Smooth muscle cell of the brain vasculature (primary cell): ENCODE data around the gene DLGAP1.
"Not testable (repeated sequence)": the region's sequence is repeated elsewhere in the genome, so short reads cannot be mapped to it uniquely, and the experiment has no call there.

ENCODE experiments used
- DNase-seq: peaks from one replicate; pipeline ENCODE4 v3.0.0-alpha.2; 2012; ENCODE audit warnings: low read depth, low spot score

DLGAP1 gene

DNA sequence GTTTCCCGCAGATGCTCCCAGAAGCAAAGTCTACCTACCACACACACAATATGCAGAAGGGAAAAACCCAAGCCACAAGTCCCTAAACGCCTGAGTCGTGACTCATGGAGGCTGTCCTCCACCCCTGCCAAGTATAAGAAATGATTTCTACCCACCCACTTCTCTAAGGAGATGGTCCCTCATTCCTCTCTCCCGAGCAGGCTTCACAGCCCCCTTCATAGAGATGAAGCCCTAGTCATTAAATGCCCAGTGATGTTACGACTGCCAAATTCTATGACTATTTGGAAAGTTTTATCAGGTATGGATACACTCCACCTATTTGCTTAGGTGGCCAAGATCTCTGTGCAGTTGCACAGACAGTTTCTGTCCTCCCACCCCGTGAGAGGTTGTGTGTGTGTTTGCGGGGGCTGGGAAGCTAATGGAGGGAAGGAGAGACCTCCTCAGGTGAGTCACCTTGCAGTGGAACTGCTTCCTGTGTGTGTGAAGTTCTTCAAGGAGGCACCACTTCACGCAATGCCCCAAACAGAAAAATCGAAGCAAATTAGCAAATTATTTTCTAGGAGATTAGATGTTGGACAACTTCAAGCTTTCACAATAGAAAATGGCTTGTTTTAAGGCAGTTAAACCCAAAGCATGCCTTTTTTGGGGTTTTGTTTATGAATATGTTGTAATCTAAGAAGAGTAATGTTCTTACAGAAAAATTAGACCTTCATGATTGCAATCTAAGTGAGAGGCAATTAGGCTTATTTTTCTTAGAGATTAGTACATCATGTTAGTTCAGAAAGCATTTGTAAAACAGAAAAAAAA is 830.0 kb downstream of the DLGAP1 start:
- DNase-seq, result no peak

DNA sequence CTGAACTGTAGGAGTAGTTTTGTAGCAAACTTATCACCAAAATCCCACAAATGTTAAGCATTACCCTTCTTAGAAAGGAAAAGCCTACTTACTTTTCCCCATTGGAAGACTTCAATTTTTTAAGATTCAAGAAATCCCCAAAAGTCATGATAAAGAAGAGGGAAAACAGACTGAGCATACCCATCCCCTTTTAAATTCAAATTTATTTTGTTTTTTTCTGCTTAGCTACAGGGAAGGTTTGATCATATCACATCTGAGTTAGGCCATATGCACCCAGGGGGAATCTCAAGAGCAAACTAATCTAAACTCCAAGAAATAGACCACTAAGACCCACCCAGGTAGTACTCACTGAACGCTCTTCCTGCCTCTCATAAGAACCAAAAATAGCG is 830.6 kb downstream of the DLGAP1 start:
- no peak for DNase-seq

DNA sequence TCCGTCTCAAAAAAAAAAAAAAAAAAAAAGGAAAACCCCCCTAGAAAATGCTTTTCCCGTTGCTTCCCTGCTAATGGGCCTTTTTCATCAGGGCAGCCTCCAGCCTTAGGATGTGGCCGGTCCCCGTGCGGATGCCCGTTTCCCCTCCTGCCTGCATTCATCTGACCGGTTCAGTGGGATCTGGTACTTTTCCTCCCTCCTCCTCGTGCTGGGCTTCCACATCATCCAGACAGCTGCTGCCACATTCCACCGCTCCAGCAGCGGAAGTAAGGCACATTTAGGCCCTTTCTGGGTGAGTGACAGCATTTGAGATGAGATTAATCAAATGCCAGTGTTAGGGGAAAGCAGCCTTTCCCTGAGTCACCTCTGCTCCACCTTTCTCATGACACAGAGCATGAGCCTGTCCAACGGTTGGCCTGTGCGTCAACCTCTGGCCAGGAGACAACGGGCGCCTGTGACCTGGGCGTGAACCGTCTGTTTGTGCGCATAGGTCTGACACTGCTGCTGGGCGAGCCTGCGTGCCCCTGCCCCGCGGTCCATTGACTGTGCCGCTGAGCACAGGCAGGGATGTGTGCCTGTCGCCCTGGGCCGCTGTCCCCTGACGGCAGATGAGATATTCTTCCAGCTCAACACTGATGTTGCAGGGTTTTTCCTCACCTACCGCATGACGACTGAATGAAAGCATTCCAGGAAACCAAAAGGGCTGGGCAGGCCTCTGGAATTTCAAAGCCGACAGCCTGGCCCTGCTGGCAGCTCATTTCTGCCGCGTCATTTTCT is 831.1 kb downstream of the DLGAP1 start:
- DNase-seq, result no peak

DNA sequence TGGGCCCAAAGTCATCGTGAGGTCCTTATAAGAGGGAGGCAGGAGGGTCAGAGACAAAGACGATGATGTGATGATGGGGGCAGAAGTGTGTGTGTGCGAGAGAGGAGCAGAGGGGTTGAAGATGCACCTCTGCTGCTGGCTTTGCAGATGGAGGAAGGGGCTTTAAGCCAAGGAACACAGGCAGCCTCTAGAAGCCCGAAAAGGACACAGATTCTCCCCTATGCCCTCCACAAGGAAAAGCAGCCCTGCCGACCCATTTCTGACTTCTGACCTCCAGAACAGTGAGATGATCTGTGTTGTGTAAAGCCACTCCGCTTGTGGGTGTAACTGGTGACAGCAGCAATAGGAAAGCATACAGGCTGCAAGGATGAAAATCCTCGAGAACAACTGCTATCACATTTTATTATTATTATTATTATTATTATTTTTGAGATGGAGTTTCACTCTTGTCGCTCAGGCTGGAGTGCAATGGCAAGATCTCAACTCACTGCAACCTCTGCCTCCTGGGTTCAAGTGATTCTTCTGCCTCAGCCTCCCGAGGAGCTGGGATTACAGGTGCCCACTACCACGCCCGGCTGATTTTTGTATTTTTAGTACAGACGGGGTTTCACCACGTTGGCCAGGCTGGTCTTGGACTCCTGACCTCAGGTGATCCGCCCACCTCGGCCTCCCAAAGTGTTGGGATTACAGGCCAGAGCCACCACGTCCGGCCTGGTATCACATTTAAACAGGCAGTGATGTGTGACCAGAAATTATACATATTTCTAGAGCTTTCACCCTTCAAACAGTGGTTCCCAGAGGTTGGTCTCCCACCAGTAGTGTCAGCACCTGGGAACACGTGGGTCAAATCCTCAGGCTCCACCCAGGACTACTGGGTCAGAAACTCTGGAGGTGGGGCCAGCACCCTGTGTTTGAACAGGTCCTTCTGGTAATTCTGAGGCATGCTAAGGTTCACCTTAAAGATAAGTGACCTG is 834.7 kb downstream of the DLGAP1 start:
- no peak for DNase-seq

DNA sequence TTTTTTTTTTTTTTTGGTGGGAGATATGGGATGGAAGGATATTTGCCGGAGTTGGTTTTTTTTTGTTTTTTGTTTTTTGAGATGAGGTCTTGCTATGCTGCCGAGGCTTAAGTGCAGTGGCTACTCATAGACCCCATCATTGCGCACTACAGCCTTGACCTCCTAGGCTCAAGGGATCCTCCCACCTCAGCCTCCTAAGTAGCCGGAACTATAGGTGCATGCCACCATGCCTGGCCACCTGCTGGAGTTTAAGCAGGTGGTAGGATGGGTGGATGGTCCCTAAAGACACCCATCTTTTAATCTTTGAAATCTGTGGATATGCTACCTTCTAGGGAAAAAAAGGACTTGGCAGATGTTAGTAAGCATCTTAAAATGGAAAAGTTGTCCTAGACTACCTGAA is 835.4 kb downstream of the DLGAP1 start:
- DNase-seq, result no peak

DNA sequence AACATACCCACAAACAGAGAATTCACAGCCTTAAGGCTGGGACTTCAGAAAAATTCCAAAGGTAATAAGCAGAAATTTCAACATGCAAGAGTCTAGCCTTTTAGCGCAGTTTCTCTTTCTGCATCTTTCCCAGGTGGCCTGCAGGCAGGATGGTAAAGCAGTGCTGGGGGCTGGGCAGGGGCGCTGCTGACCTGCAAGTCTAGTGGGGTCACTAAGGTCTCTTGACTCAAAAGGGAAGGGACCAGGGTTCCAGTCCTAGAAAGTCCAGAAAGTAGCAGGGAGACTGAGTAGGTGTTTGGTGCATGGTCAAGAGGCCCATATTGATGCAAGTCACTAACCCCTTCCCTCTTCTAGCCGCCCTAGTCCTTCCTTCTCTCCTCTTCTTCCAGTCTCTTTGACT is 835.9 kb downstream of the DLGAP1 start:
- no peak for DNase-seq

GRCh38 chr18:3616744-3617143 is 838.4 kb downstream of the DLGAP1 start:
- no peak for DNase-seq

- DNase-seq, result no peak
Measured at GRCh38 chr18:3616142-3616541, 839.0 kb downstream of the DLGAP1 start.

DNA sequence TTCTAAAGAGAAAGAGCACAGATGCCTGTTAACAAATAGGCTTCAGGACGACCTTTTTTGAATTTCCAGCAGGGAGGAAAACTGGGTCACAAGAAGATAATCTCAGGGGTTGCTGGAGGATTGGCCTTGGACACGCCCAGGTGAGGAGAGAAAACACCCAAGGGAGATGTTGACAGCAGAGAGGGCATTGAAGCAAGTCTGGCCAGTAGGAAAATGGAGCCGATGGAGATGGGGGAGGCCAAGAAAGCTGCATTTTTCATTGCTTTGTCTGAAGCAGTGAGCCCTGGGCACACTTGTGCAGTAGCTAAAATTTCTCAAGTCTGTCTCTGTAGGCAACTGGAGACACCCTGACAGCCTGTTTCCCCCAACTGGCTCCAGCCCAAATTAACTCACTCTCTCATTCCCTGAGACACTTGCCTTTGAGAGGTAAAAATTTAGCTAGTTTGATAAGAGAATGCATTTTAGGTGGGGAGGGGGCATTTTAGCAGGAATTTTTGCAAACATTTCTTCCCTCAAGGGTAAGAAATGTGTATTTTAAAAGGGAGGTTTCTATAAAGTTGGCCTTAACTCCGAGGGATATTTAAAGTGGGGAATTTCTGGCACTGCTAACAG is 839.6 kb downstream of the DLGAP1 start:
- no peak for DNase-seq

DNA sequence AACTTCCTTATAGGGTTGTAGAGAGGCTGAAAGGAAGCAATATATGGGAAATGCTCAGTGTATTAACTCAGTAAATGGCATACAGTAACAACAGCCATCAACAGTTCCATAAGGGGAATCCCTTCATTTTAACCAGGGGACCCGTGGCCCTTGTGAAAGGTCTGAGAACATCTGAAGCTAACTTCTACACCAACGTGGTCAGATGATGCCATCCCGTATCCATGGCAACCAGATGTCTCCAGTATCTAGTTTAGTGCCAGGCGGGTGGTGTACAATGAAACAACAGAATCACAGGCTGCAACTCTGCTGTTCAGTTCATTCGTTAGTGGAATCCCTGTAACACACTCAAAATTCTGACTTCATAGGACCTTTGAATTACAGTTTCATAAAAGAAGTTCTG is 842.8 kb downstream of the DLGAP1 start:
- no peak for DNase-seq

- DNase-seq, result no peak
Measured at GRCh38 chr18:3611313-3612090, 843.6 kb downstream of the DLGAP1 start.

- no peak for DNase-seq
Measured at GRCh38 chr18:3610813-3611212, 844.3 kb downstream of the DLGAP1 start.

DNA sequence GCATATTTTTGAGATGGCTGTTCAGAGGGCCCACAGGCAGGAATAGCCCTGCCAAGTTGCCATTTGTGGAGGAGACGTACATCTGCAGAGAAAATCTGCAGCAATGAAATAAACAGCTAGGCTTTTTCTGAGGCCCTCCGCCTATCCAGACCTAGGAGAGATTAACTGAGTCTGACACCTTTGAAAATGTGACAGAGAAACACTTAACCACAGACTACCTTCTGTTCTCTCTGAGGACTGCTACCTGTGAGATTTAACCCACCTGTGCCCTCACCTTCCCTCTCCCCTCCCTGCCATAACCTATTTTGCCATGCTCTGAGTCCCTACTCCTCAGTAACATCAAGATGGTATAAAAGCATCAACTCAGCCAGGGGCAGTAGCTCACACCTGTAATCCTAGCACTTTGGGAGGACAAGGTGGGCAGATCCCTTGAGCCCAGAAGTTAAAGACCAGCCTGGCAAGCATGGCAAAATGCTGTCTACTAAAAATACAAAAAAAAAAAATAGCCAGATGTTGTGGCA is 844.9 kb downstream of the DLGAP1 start:
- DNase-seq, result no peak

DNA sequence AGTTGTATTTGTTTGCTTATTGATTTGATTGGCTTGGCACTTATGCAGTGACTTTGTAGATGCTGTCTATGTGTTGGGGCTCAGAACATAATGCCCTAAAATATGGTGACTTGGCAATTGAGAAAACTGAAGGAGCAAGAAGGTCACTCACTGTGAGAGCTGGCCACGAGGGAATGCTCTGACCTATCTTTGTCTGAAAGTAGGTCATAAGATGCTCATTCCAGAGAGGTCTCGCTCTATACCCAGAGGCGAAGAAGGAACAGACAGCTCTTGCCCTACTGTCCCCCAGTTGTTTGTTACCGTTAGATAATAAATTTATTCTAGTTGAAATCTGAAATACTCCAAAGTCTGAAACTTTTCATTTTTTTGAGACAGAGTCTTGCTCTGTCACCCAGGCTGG is 846.6 kb downstream of the DLGAP1 start:
- DNase-seq, result no peak

GRCh38 chr18:3608099-3608453 is 847.0 kb downstream of the DLGAP1 start:
- DNase-seq, result not testable (repeated sequence)

GRCh38 chr18:3607309-3608098 is 847.6 kb downstream of the DLGAP1 start:
- no peak for DNase-seq

DNA sequence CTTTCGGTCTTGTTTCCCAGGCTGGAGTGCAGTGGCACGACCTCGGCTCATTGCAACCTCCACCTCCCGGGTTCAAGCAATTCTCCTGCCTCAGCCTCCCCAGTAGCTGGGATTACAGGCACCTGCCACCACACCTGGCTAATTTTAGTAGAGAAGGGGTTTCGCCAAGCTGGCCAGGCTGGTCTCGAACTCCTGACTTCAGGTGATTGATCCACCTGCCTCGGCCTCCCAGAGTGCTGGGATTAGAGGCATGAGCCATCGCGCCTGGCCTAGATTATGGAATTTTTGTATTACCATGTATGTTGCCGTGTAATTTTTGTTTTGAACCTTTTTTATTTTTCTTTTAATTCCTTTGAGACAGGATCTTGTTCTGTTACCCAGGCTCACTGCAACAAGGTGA is 848.2 kb downstream of the DLGAP1 start:
- DNase-seq, result not testable (repeated sequence)

DNA sequence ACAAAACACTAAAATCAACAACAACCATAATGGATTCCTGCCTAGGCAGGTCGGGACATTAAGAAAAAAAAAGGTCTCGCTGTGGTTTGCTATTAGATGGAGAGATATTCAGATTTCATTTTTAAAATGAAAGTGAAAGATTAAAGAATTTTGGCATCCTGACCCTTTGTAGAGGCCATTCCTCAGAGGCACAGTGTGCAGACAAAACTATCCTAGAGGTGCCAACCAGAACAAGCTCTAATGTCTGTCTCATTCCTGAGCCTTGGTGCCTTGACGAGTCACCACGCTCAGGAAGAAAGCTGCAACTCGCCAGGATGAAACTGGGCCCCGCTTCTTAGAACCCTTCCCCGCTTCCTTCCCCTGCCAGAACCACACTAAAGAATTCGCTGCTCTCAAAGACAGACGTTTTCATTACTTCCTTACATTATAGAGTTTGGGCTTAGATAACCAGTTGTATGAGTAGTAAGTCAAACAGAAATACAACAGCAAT is 849.1 kb downstream of the DLGAP1 start:
- DNase-seq, result no peak

GRCh38 chr18:3605486-3605952 is 849.6 kb downstream of the DLGAP1 start:
- no peak for DNase-seq
